Loucy (cell line): ENCODE results near the gene RAET1L.
"Not testable (repeated sequence)": the region's sequence is repeated elsewhere in the genome, so short reads cannot be mapped to it uniquely, and the experiment has no call there.

Experiments used
- H2AFZ ChIP-seq: fragments of 200-600 bp; sonication (generic); 2 replicates; pipeline ENCODE4 v1.6.0; 2016; ENCODE audit warnings: antibody characterized with exemption, mild to moderate bottlenecking, low read length, moderate library complexity
- H3F3A ChIP-seq: fragments of 200-600 bp; 2 replicates; pipeline ENCODE4 v1.6.0; 2016; ENCODE audit warnings: antibody characterized with exemption, low read depth, mild to moderate bottlenecking
- H3K27me3 ChIP-seq: fragments of 200-600 bp; sonication (generic); 2 replicates; pipeline ENCODE4 v1.6.1; 2014; ENCODE audit warnings: low read length, mild to moderate bottlenecking; ENCODE audit not compliant: insufficient read depth, poor library complexity, severe bottlenecking
- H3K36me3 ChIP-seq: fragments of 200-600 bp; sonication (generic); 2 replicates; pipeline ENCODE4 v1.6.1; 2016; ENCODE audit warnings: low read length; ENCODE audit not compliant: insufficient read depth
- H3K4me1 ChIP-seq: fragments of 200-600 bp; sonication (generic); 2 replicates; pipeline ENCODE4 v1.5.1; 2014; ENCODE audit warnings: low read length, mild to moderate bottlenecking; ENCODE audit not compliant: insufficient read depth, poor library complexity, severe bottlenecking
- H3K4me2 ChIP-seq: fragments of 200-600 bp; sonication (generic); 2 replicates; pipeline ENCODE4 v1.6.0; 2014; ENCODE audit warnings: antibody characterized with exemption, low read length, low read depth, mild to moderate bottlenecking; ENCODE audit not compliant: poor library complexity, severe bottlenecking
- H3K4me3 ChIP-seq: fragments of 200-600 bp; sonication (generic); 2 replicates; pipeline ENCODE4 v1.5.1; 2014; ENCODE audit warnings: low read length, mild to moderate bottlenecking, mixed read lengths; ENCODE audit not compliant: poor library complexity, severe bottlenecking
- H3K79me2 ChIP-seq: fragments of 200-600 bp; sonication (generic); 2 replicates; pipeline ENCODE4 v1.6.1; 2014; ENCODE audit warnings: low read length; ENCODE audit not compliant: insufficient read depth
- H3K9ac ChIP-seq: fragments of 200-600 bp; sonication (generic); 2 replicates; pipeline ENCODE4 v1.6.0; 2014; ENCODE audit warnings: mild to moderate bottlenecking, low read depth, low read length, moderate library complexity; ENCODE audit not compliant: poor library complexity, severe bottlenecking
- H3K9me2 ChIP-seq: fragments of 200-600 bp; sonication (generic); replicated peaks from 2 replicates; pipeline ENCODE4 v1.6.1; 2016; ENCODE audit warnings: low read depth, low read length, mixed read lengths
- H3K9me3 ChIP-seq: fragments of 200-600 bp; sonication (generic); 2 replicates; pipeline ENCODE4 v1.6.1; 2014; ENCODE audit warnings: mild to moderate bottlenecking, antibody characterized with exemption, low read length, low read depth; ENCODE audit not compliant: insufficient read depth
- H4K20me1 ChIP-seq: fragments of 200-600 bp; sonication (generic); 2 replicates; pipeline ENCODE4 v1.6.0; 2014; ENCODE audit warnings: antibody characterized with exemption, low read length, mild to moderate bottlenecking; ENCODE audit not compliant: insufficient read depth, poor library complexity, severe bottlenecking
- EZH2phosphoT487 ChIP-seq: fragments of 200-600 bp; IDR thresholded peaks from 2 replicates; pipeline ENCODE4 v1.6.1; 2018; ENCODE audit warnings: antibody characterized with exemption, mild to moderate bottlenecking, moderate library complexity, borderline replicate concordance
- TF ChIP-seq, protein P1 (sequence below): fragments of 200-600 bp; sonication (generic); conservative IDR thresholded peaks from 2 replicates; pipeline ENCODE4 v1.5.1; 2014; ENCODE audit warnings: mild to moderate bottlenecking, antibody characterized with exemption, low read length

Gene RAET1L

GRCh38 chr6:150026976-150027805 lies 1.9 kb upstream of the RAET1L start:
- no peak for TF ChIP-seq EZH2phosphoT487
- TF ChIP-seq, protein P1, sequence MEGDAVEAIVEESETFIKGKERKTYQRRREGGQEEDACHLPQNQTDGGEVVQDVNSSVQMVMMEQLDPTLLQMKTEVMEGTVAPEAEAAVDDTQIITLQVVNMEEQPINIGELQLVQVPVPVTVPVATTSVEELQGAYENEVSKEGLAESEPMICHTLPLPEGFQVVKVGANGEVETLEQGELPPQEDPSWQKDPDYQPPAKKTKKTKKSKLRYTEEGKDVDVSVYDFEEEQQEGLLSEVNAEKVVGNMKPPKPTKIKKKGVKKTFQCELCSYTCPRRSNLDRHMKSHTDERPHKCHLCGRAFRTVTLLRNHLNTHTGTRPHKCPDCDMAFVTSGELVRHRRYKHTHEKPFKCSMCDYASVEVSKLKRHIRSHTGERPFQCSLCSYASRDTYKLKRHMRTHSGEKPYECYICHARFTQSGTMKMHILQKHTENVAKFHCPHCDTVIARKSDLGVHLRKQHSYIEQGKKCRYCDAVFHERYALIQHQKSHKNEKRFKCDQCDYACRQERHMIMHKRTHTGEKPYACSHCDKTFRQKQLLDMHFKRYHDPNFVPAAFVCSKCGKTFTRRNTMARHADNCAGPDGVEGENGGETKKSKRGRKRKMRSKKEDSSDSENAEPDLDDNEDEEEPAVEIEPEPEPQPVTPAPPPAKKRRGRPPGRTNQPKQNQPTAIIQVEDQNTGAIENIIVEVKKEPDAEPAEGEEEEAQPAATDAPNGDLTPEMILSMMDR: no peak

DNA sequence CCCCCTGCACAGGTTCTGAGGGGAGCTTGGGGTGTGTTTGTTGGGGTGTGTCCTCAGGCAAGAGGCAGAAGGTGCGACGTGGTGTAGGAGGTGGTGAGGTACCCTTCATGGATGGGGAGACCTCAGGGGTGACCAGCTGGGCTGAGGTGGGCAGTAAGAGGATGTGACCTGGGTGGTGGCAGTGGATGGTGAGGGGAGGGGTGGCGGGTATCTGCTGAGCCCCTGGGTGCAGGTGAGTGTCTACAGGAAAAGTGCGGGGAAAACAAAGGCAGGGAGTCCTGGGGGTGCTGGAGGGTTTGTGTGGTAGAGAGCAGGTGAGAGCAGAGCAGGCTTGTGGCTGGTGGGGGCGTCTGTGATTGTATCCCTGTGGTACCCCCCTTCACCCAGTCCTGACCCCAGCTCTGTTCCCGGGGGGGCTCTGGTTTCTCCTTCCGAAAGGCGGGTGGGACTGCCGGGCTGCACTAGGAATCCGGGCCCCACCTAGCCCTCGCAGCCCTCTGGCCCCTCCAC lies 631 bp downstream of the RAET1L start:
- no peaks in the 10 kb centered on the region for H3K4me1 ChIP-seq
- no peak overlapping the region for H3K4me2 ChIP-seq
- no peak overlapping the region for H3K4me3 ChIP-seq
- H2AFZ ChIP-seq: no peak overlapping the region
- no peaks in the 10 kb centered on the region for H3K79me2 ChIP-seq
- no peak overlapping the region for H3K9ac ChIP-seq
- no peaks in the 10 kb centered on the region for H3K27me3 ChIP-seq
- H3K9me3 ChIP-seq: no peaks in the 10 kb centered on the region
- no peaks in the 10 kb centered on the region for H3K9me2 ChIP-seq
- H3K36me3 ChIP-seq: no peaks in the 10 kb centered on the region
- H4K20me1 ChIP-seq: no peaks in the 10 kb centered on the region
- TF ChIP-seq EZH2phosphoT487: no peak
- TF ChIP-seq, protein P1: no peak
- no peaks in the 10 kb centered on the region for H3F3A ChIP-seq

More at GRCh38 chr6:150026976-150027805, 1.9 kb upstream of the RAET1L start:
- Histone ChIP-seq H3K9ac (no peak overlapping the region), H3K4me2 (no peak overlapping the region), H3F3A (no peaks in the 10 kb centered on the region), H4K20me1 (no peaks in the 10 kb centered on the region), H3K9me2 (no peaks in the 10 kb centered on the region), H3K4me3 (no peak overlapping the region), H3K9me3 (no peaks in the 10 kb centered on the region), H3K79me2 (no peaks in the 10 kb centered on the region), H3K27me3 (no peaks in the 10 kb centered on the region), H2AFZ (no peak overlapping the region), H3K4me1 (no peaks in the 10 kb centered on the region), H3K36me3 (no peaks in the 10 kb centered on the region)

DNA sequence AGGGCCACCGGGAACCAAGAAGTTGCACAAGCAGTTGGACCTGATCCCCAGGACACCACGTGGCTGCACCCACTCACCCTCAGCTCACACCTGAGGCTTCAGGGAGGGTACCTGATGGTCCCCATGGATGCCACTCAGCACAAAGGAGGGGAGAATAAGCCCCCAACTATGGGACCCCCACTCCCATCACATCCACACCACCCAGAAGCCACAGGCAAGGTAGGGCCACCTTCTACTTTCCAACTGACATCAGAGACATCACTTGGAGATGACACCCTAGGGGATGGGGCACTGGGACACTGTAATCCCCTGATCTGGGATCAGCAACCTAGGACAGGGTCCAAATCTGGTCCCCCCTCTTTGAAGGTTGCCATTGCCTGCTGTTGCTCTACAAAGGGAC lies 1.3 kb downstream of the RAET1L start:
- not testable (repeated sequence) for H3K9me3 ChIP-seq, H3F3A ChIP-seq, H3K9me2 ChIP-seq, H3K4me1 ChIP-seq, H3K36me3 ChIP-seq, H3K4me2 ChIP-seq, H2AFZ ChIP-seq, H3K27me3 ChIP-seq, H3K79me2 ChIP-seq, H4K20me1 ChIP-seq, H3K4me3 ChIP-seq, H3K9ac ChIP-seq

GRCh38 chr6:150021870-150022269 lies 3.5 kb downstream of the RAET1L start:
- H3K79me2 ChIP-seq, H3K9ac ChIP-seq, H3K9me3 ChIP-seq, H3K4me1 ChIP-seq, H3K9me2 ChIP-seq, H3K36me3 ChIP-seq, H3K4me2 ChIP-seq, H2AFZ ChIP-seq, H4K20me1 ChIP-seq, H3K27me3 ChIP-seq, H3K4me3 ChIP-seq, H3F3A ChIP-seq: not testable (repeated sequence)
